H1 (cell line): Measurements from ENCODE around the gene CD63. TPM values are rescaled to one million over a fixed set of nuclear protein-coding genes. Genes with fewer than 3 reads are reported as not detected.
A peak's percentile ranks its signal among the peaks of the same experiment; 100 is the strongest.

ENCODE experiments used
- CBX5 ChIP-seq: fragments of 300-800, 300-1000 bp; sonication (generic); IDR thresholded peaks from 2 replicates; pipeline ENCODE4 v1.7.1; 2016; ENCODE audit warnings: antibody characterized with exemption, low read length, low read depth
- CEBPB ChIP-seq: IDR thresholded peaks from 2 replicates; pipeline ENCODE4 v1.6.1; 2012; ENCODE audit warnings: low read depth, low read length
- CHD1 ChIP-seq: IDR thresholded peaks from 2 replicates; pipeline ENCODE4 v1.6.1; 2012; ENCODE audit warnings: low read depth, low read length, improper control_type of control experiment
- CREB1 ChIP-seq: IDR thresholded peaks from 2 replicates; pipeline ENCODE4 v1.6.1; 2012; ENCODE audit warnings: inconsistent platforms
- EGR1 ChIP-seq: IDR thresholded peaks from 2 replicates; pipeline ENCODE4 v1.6.1; 2011; ENCODE audit warnings: low read depth, low read length, borderline replicate concordance
- FOSL1 ChIP-seq: IDR thresholded peaks from 2 replicates; pipeline ENCODE4 v1.6.1; 2011; ENCODE audit warnings: mild to moderate bottlenecking, low read depth, low read length, moderate library complexity; ENCODE audit not compliant: insufficient read depth
- HDAC2 ChIP-seq, 2 experiments: fragments of 300-600 bp in 1 of 2; sonication (generic) in 1 of 2; IDR thresholded peaks; 2 replicates each; pipeline ENCODE4 v1.6.1; 2011 to 2012; ENCODE audit warnings: low read depth in 2 of 2, low read length in 2 of 2, mild to moderate bottlenecking in 2 of 2, moderate library complexity in 2 of 2, borderline replicate concordance in 1 of 2, inconsistent platforms in 1 of 2
- JUN ChIP-seq: IDR thresholded peaks from 2 replicates; pipeline ENCODE4 v1.6.1; 2011; ENCODE audit warnings: low read depth, mild to moderate bottlenecking, improper control_type of control experiment, low read length
- JUND ChIP-seq: IDR thresholded peaks from 2 replicates; pipeline ENCODE4 v1.6.1; 2011; ENCODE audit warnings: mild to moderate bottlenecking, improper control_type of control experiment, low read length
- KDM1A ChIP-seq: fragments of 200-600, 300-600 bp; sonication (generic); IDR thresholded peaks from 2 replicates; pipeline ENCODE4 v1.7.1; 2016; ENCODE audit warnings: mild to moderate bottlenecking, low read length, borderline replicate concordance
- KDM4A ChIP-seq: IDR thresholded peaks from one replicate; pipeline ENCODE4 v1.7.1; 2012; ENCODE audit warnings: low read depth, mild to moderate bottlenecking, moderate library complexity, low read length, inconsistent platforms; ENCODE audit not compliant: severe bottlenecking
- PHF8 ChIP-seq: fragments of 200-600 bp; sonication (generic); conservative IDR thresholded peaks from 2 replicates; pipeline ENCODE4 v1.7.1; 2012; ENCODE audit warnings: low read depth, mild to moderate bottlenecking, inconsistent platforms, low read length, moderate library complexity
- POLR2A ChIP-seq, 2 experiments: IDR thresholded peaks; 1 replicate in 1 of 2; 2 replicates in 1 of 2; pipeline ENCODE4 v1.6.1; 2011; ENCODE audit warnings: low read depth in 2 of 2, low read length in 2 of 2, mild to moderate bottlenecking in 2 of 2; ENCODE audit errors: control extremely low read depth in 1 of 2
- RBBP5 ChIP-seq: IDR thresholded peaks from 2 replicates; pipeline ENCODE4 v1.7.1; 2012; ENCODE audit warnings: low read depth, mild to moderate bottlenecking, inconsistent platforms, low read length, moderate library complexity, borderline replicate concordance
- SIRT6 ChIP-seq: IDR thresholded peaks from one replicate; pipeline ENCODE4 v1.7.1; 2012; ENCODE audit warnings: low read length, inconsistent platforms
- SIX5 ChIP-seq: IDR thresholded peaks from 2 replicates; pipeline ENCODE4 v1.6.1; 2011; ENCODE audit warnings: mild to moderate bottlenecking, low read depth, low read length
- SRF ChIP-seq: IDR thresholded peaks from 2 replicates; pipeline ENCODE4 v1.6.1; 2011; ENCODE audit warnings: mild to moderate bottlenecking, low read depth, low read length, moderate library complexity
- SUZ12 ChIP-seq: fragments of 200-600 bp; sonication (generic); IDR thresholded peaks from 2 replicates; pipeline ENCODE4 v1.6.1; 2012; ENCODE audit warnings: mild to moderate bottlenecking, inconsistent platforms, low read length, moderate library complexity, mixed read lengths
- TAF7 ChIP-seq: optimal IDR thresholded peaks from 2 replicates; pipeline ENCODE3; 2011; ENCODE audit warnings: low read depth, mild to moderate bottlenecking, inconsistent platforms, low read length, moderate library complexity, borderline replicate concordance
- polyA plus RNA-seq, 7 experiments: library from polyadenylated mRNA; depleted of rRNA in 3 of 7; stranded (reverse) in 5 of 7; unstranded in 2 of 7; fragments of >200 nt in 5 of 7; fragments of 200-250 nt in 2 of 7; gene quantifications; 1 replicate in 5 of 7; 2 replicates in 1 of 7; 4 replicates in 1 of 7; pipeline versions ENCODE4 v1.2.1 to v1.2.3, GENCODE V29; 2011 to 2013; ENCODE audit warnings: missing spikeins in 2 of 7, mixed read lengths in 2 of 7
- total RNA-seq: library from RNA; stranded (reverse); fragmentation: NEBNext Ultra II Directional; extraction: Animal tissue kit (Norgen Biotek cat#: 25700); gene quantifications from 2 replicates; pipeline ENCODE4 v1.2.1, GENCODE V29; 2021
- TF ChIP-seq, protein P1 (sequence below): IDR thresholded peaks from 2 replicates; pipeline ENCODE4 v1.6.1; 2012; ENCODE audit warnings: inconsistent platforms
- TF ChIP-seq, protein P2 (sequence below): IDR thresholded peaks from 2 replicates; pipeline ENCODE4 v1.6.1; 2011; ENCODE audit warnings: low read length, improper control_type of control experiment
- TF ChIP-seq, protein P3 (sequence below): IDR thresholded peaks from 2 replicates; pipeline ENCODE4 v1.6.1; 2011; ENCODE audit warnings: low read depth, mild to moderate bottlenecking, low read length; ENCODE audit not compliant: insufficient read depth

Gene CD63
- total and polyA plus RNA-seq, 2 of the 8 experiments (the other 6 are each of a cell fraction or from before 2014, with no cell fraction given): 440 to 526 TPM

DNA sequence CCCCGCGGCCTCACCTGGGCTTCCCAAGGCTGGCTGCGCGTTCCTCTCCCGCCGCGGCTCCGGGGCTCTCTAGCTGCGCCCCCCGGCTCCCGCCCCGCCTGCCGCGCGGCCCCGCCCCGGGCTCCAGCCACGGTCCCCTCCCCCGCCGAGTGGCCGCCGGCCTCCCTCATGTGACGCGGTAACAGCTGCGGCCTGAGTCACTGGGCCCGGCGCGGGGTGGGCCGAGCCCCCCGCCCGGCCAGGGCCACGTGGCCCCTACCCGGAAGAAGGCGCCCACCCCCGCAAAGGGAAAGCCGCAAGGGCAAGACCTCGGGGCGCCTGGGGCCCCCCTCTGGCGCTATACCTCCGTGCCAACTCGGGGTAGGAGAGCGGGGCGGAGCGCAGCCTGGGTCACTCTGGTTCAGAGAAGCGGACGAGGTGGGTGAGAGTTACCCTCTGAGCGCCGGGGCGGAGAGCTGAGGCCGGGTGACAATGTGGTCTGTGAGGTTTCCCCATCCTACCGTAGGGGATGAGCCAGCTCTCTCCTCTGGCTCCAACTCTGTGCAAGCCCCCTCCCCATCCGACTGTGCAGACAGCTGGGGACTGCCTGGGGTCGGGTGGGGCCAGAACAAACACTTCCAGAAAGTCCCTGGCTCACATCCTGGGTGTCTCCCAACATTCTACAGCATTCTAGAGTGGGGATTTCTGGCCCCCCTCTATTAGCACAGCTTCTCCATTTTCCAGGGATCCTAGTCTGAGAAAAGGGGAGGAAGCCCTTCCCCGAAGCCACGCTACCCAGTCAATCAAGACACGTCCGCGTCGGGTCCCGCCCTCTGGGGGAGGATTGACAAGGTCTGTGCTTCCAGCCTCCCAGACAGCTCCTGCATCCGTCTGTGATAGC is at the start of gene CD63 (continued):
- TF ChIP-seq SIRT6: no peak
- no peak; a peak in 1 of 4 replicates for TF ChIP-seq HDAC2 (IDR thresholded peaks at IDR 0.05; ENCODE audit: borderline replicate concordance in 1 of 2, low read depth in 2 of 2, low read length in 2 of 2)
- no peak for TF ChIP-seq SIX5
- TF ChIP-seq KDM1A: no peak
- TF ChIP-seq KDM4A: peak; percentile 50
- TF ChIP-seq JUN: no peak
- TF ChIP-seq, protein P1, sequence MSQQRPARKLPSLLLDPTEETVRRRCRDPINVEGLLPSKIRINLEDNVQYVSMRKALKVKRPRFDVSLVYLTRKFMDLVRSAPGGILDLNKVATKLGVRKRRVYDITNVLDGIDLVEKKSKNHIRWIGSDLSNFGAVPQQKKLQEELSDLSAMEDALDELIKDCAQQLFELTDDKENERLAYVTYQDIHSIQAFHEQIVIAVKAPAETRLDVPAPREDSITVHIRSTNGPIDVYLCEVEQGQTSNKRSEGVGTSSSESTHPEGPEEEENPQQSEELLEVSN: no peak
- TF ChIP-seq CEBPB: no peak
- TF ChIP-seq SUZ12: no peak
- TF ChIP-seq CHD1: no peak
- peak; percentile 27 for TF ChIP-seq TAF7
- TF ChIP-seq JUND: peak; percentile 63; the same call in 1 of the 2 replicates
- TF ChIP-seq, protein P2, sequence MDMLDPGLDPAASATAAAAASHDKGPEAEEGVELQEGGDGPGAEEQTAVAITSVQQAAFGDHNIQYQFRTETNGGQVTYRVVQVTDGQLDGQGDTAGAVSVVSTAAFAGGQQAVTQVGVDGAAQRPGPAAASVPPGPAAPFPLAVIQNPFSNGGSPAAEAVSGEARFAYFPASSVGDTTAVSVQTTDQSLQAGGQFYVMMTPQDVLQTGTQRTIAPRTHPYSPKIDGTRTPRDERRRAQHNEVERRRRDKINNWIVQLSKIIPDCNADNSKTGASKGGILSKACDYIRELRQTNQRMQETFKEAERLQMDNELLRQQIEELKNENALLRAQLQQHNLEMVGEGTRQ: peak; percentile 64
- TF ChIP-seq FOSL1: no peak
- peak; percentile 92 for TF ChIP-seq EGR1
- TF ChIP-seq RBBP5: peak; percentile 63; the same call in 1 of the 2 replicates
- peak; percentile 57 to 74; a peak in 2 of 3 replicates for TF ChIP-seq POLR2A (IDR thresholded peaks at IDR 0.05; ENCODE audit: control extremely low read depth in 1 of 2, low read depth in 2 of 2, low read length in 2 of 2)
- no peak for TF ChIP-seq CBX5
- no peak for TF ChIP-seq SRF
- TF ChIP-seq, protein P3, sequence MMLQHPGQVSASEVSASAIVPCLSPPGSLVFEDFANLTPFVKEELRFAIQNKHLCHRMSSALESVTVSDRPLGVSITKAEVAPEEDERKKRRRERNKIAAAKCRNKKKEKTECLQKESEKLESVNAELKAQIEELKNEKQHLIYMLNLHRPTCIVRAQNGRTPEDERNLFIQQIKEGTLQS: 0 out of 2 replicates have a peak, but pooled peaks have one; percentile 28
- peak; percentile 45; the same call in 1 of the 2 replicates for TF ChIP-seq PHF8
- TF ChIP-seq CREB1: peak; percentile 64; the same call in 1 of the 2 replicates
